Nephron (organoid): ENCODE data around the gene ASB13.
"Not testable (repeated sequence)": the region's sequence is repeated elsewhere in the genome, so short reads cannot be mapped to it uniquely, and the experiment has no call there.

Experiments
- H3K27ac Mint-ChIP-seq, 3 experiments: 2 replicates each; pipeline ENCODE4 v1.8.0; 2020; ENCODE audit warnings: mixed read lengths in 3 of 3, mild to moderate bottlenecking in 2 of 3, moderate library complexity in 1 of 3
- H3K27me3 Mint-ChIP-seq: 2 replicates; pipeline ENCODE4 v1.8.0; 2021; ENCODE audit warnings: low read depth, mild to moderate bottlenecking, moderate library complexity, mixed read lengths
- H3K36me3 Mint-ChIP-seq: 2 replicates; pipeline ENCODE4 v1.8.0; 2020; ENCODE audit warnings: low read depth, mixed read lengths
- H3K4me1 Mint-ChIP-seq: 2 replicates; pipeline ENCODE4 v1.8.0; 2020; ENCODE audit warnings: mixed read lengths
- H3K4me3 Mint-ChIP-seq, 3 experiments: 2 replicates each; pipeline ENCODE4 v1.8.0; 2020; ENCODE audit warnings: mild to moderate bottlenecking in 3 of 3, mixed read lengths in 3 of 3, moderate library complexity in 2 of 3
- H3K9me3 Mint-ChIP-seq: 2 replicates; pipeline ENCODE4 v1.8.0; 2020; ENCODE audit warnings: mixed read lengths
- CTCF ChIP-seq, 3 experiments: fragments of 200-600 bp; sonication (generic); IDR thresholded peaks; one replicate each; pipeline ENCODE4 v1.5.0; 2021; ENCODE audit warnings: antibody characterized with exemption in 3 of 3; ENCODE audit not compliant: unreplicated experiment in 3 of 3

Gene ASB13

GRCh38 chr10:5596611-5597341, 69.6 kb downstream of the ASB13 start:
- peaks cover 6% of the 10 kb centered on the region for H3K27me3 Mint-ChIP-seq
- peak overlapping the region; percentile 88 to 95 (median 91) for H3K27ac Mint-ChIP-seq
- no peak overlapping the region for H3K4me3 Mint-ChIP-seq
- H3K36me3 Mint-ChIP-seq = no peaks in the 10 kb centered on the region
- TF ChIP-seq CTCF (IDR thresholded peaks at IDR 0.05; ENCODE audit: unreplicated experiment in 3 of 3) = no peak
- H3K4me1 Mint-ChIP-seq = peaks cover 50% of the 10 kb centered on the region
- no peaks in the 10 kb centered on the region for H3K9me3 Mint-ChIP-seq

- Mint-ChIP-seq H3K36me3 (no peaks in the 10 kb centered on the region), H3K4me1 (peaks cover 57% of the 10 kb centered on the region), H3K9me3 (no peaks in the 10 kb centered on the region), H3K27me3 (peaks cover 6% of the 10 kb centered on the region), H3K4me3 (peak overlapping the region; percentile 7 to 36 (median 24)), H3K27ac (peak overlapping the region; percentile 88 to 95 (median 91))
- no peak for TF ChIP-seq CTCF (IDR thresholded peaks at IDR 0.05; ENCODE audit: unreplicated experiment in 3 of 3)
Measured at GRCh38 chr10:5595994-5596471, 70.4 kb downstream of the ASB13 start.

- H3K27ac Mint-ChIP-seq = peak overlapping the region; percentile 88 to 95 (median 91)
- peak overlapping the region in 1 of 3 experiments; percentile 6 for H3K4me3 Mint-ChIP-seq
- peaks cover 62% of the 10 kb centered on the region for H3K4me1 Mint-ChIP-seq
- H3K36me3 Mint-ChIP-seq = no peaks in the 10 kb centered on the region
- H3K27me3 Mint-ChIP-seq = peaks cover 6% of the 10 kb centered on the region
- TF ChIP-seq CTCF (IDR thresholded peaks at IDR 0.05; ENCODE audit: unreplicated experiment in 3 of 3) = no peak
- no peaks in the 10 kb centered on the region for H3K9me3 Mint-ChIP-seq
Measured at GRCh38 chr10:5595591-5595990, 70.8 kb downstream of the ASB13 start.

- Mint-ChIP-seq H3K9me3 (no peaks in the 10 kb centered on the region), H3K4me3 (peak overlapping the region in 2 of 3 experiments; percentile 2 to 5), H3K36me3 (no peaks in the 10 kb centered on the region), H3K4me1 (peaks cover 67% of the 10 kb centered on the region), H3K27me3 (peaks cover 6% of the 10 kb centered on the region), H3K27ac (peak overlapping the region; percentile 88 to 95 (median 91))
- no peak for TF ChIP-seq CTCF (IDR thresholded peaks at IDR 0.05; ENCODE audit: unreplicated experiment in 3 of 3)
Measured at GRCh38 chr10:5595095-5595494, 71.3 kb downstream of the ASB13 start.

GRCh38 chr10:5594271-5595049, 71.9 kb downstream of the ASB13 start:
- peaks cover 73% of the 10 kb centered on the region for H3K4me1 Mint-ChIP-seq
- no peaks in the 10 kb centered on the region for H3K9me3 Mint-ChIP-seq
- no peak for TF ChIP-seq CTCF (IDR thresholded peaks at IDR 0.05; ENCODE audit: unreplicated experiment in 3 of 3)
- H3K27ac Mint-ChIP-seq = peak overlapping the region; percentile 88 to 95 (median 91)
- peak overlapping the region; percentile 2 to 13 (median 5) for H3K4me3 Mint-ChIP-seq
- H3K27me3 Mint-ChIP-seq = peaks cover 6% of the 10 kb centered on the region
- no peaks in the 10 kb centered on the region for H3K36me3 Mint-ChIP-seq

- not testable (repeated sequence) for H3K9me3 Mint-ChIP-seq, H3K36me3 Mint-ChIP-seq, H3K4me3 Mint-ChIP-seq
- peak overlapping the region; percentile 47 to 95 (median 88) for H3K27ac Mint-ChIP-seq
- peaks cover 11% of the 10 kb centered on the region for H3K27me3 Mint-ChIP-seq
- H3K4me1 Mint-ChIP-seq = peaks cover 76% of the 10 kb centered on the region
Measured at GRCh38 chr10:5593347-5593746, 73.0 kb downstream of the ASB13 start.
